CD8-positive, alpha-beta memory T cell (primary cell): Measurements from ENCODE around the gene PABPC1L2B. TPM values are rescaled to one million over a fixed set of nuclear protein-coding genes. Genes with fewer than 3 reads are reported as not detected.

Source experiments
- CTCF ChIA-PET: fragments of 350-600 bp; sonication (Branson Sonifier 250); formaldehyde crosslinking; loops from one replicate; lab custom pipeline; 2021; ENCODE audit warnings: antibody characterized with exemption; lab: Charles Lee
- POLR2A ChIA-PET: fragments of 350-600 bp; sonication (Branson Sonifier 250); formaldehyde crosslinking; loops from one replicate; lab custom pipeline; 2021; ENCODE audit warnings: antibody characterized with exemption; lab: Charles Lee
- DNase-seq, 5 donors: peaks; one replicate each; pipeline versions ENCODE4 v3.0.0 to v3.0.0-alpha.2; 2020 to 2022; ENCODE audit warnings: mixed read lengths in 1 of 5
- H3K27ac ChIP-seq: one replicate; pipeline ENCODE4 v1.7.0; 2013; ENCODE audit warnings: low read depth, mild to moderate bottlenecking, low read length, moderate library complexity
- H3K27me3 ChIP-seq: 2 replicates; pipeline ENCODE4 v1.7.0; 2013; ENCODE audit warnings: low read length, mild to moderate bottlenecking; ENCODE audit not compliant: insufficient read depth, poor library complexity, severe bottlenecking
- H3K36me3 ChIP-seq: 2 replicates; pipeline ENCODE4 v1.7.0; 2013; ENCODE audit warnings: mild to moderate bottlenecking, low read length, moderate library complexity; ENCODE audit not compliant: insufficient read depth
- H3K4me1 ChIP-seq: 2 replicates; pipeline ENCODE4 v1.7.0; 2013; ENCODE audit warnings: mild to moderate bottlenecking, low read length, moderate library complexity; ENCODE audit not compliant: insufficient read depth
- H3K4me3 ChIP-seq: 2 replicates; pipeline ENCODE4 v1.7.0; 2013; ENCODE audit warnings: mild to moderate bottlenecking, low read length
- H3K9me3 ChIP-seq: 2 replicates; pipeline ENCODE4 v1.7.0; 2013; ENCODE audit warnings: mild to moderate bottlenecking, low read length
- H3K27ac Mint-ChIP-seq, 8 donors: one replicate each; pipeline ENCODE4 v1.8.0; 2020 to 2021; ENCODE audit warnings: mixed read lengths in 8 of 8, mild to moderate bottlenecking in 6 of 8, inconsistent platforms in 3 of 8, moderate library complexity in 3 of 8
- H3K27me3 Mint-ChIP-seq, 2 donors: one replicate each; pipeline ENCODE4 v1.8.0; 2020 to 2021; ENCODE audit warnings: mixed read lengths in 2 of 2, mild to moderate bottlenecking in 1 of 2, moderate library complexity in 1 of 2
- H3K36me3 Mint-ChIP-seq, 3 donors: one replicate each; pipeline ENCODE4 v1.8.0; 2020 to 2021; ENCODE audit warnings: mixed read lengths in 3 of 3, inconsistent platforms in 1 of 3, mild to moderate bottlenecking in 1 of 3
- H3K4me1 Mint-ChIP-seq, 3 donors: one replicate each; pipeline ENCODE4 v1.8.0; 2020 to 2021; ENCODE audit warnings: mixed read lengths in 3 of 3, inconsistent platforms in 1 of 3, mild to moderate bottlenecking in 1 of 3
- H3K4me3 Mint-ChIP-seq, 7 donors: one replicate each; pipeline ENCODE4 v1.8.0; 2020 to 2021; ENCODE audit warnings: mixed read lengths in 7 of 7, mild to moderate bottlenecking in 6 of 7, moderate library complexity in 4 of 7, inconsistent platforms in 2 of 7
- H3K9me3 Mint-ChIP-seq, 5 donors: one replicate each; pipeline ENCODE4 v1.8.0; 2020 to 2022; ENCODE audit warnings: mixed read lengths in 5 of 5, mild to moderate bottlenecking in 3 of 5, moderate library complexity in 2 of 5, inconsistent platforms in 1 of 5
- polyA plus RNA-seq: library from polyadenylated mRNA; unstranded; fragments of 300-500 nt; fragmentation: Illumina TruSeq; gene quantifications from one replicate; pipeline ENCODE4 v1.2.3, GENCODE V29; 2021
- total RNA-seq, 2 experiments: library from RNA; stranded (reverse); gene quantifications; one replicate each; pipeline ENCODE4 v1.2.3, GENCODE V29; 2021

The PABPC1L2B gene
- total and polyA plus RNA-seq, 3 experiments from 2014 or later: not detected

- Mint-ChIP-seq H3K27ac (no peak overlapping the region), H3K27me3 (peaks cover 9 to 19% of the 10 kb centered on the region in 2 donors), H3K4me3 (no peak overlapping the region), H3K36me3 (no peaks in the 10 kb centered on the region), H3K9me3 (peaks cover 2 to 13% (median 6%) of the 10 kb centered on the region in 5 donors), H3K4me1 (no peaks in the 10 kb centered on the region)
- no peak for DNase-seq
- no peaks in the 10 kb centered on the region for H3K27me3 ChIP-seq
- H3K4me1 ChIP-seq: no peaks in the 10 kb centered on the region
- H3K9me3 ChIP-seq: no peaks in the 10 kb centered on the region
- ChIA-PET CTCF (no interaction called here), POLR2A (no interaction called here)
- no peak overlapping the region for H3K4me3 ChIP-seq
- H3K36me3 ChIP-seq: no peaks in the 10 kb centered on the region
- no peak overlapping the region for H3K27ac ChIP-seq
Measured at GRCh38 chrX:73028876-73029275, 26.1 kb downstream of the PABPC1L2B start.

Other genes starting within 250 kb of the PABPC1L2B start
- not detected for gene DMRTC1B, start 226.0 kb upstream of the PABPC1L2B start, total RNA-seq
- gene DMRTC1B, start 226.0 kb upstream of the PABPC1L2B start, polyA plus RNA-seq: 0.92 TPM
- not detected for gene FAM236B, start 220.3 kb upstream of the PABPC1L2B start, total RNA-seq
- gene FAM236B, start 220.3 kb upstream of the PABPC1L2B start, polyA plus RNA-seq: not detected
- gene FAM236D, start 194.7 kb upstream of the PABPC1L2B start, total RNA-seq: not detected
- gene FAM236D, start 194.7 kb upstream of the PABPC1L2B start, polyA plus RNA-seq: not detected
- not detected for gene FAM236C, start 90.3 kb upstream of the PABPC1L2B start, total RNA-seq
- not detected for gene FAM236C, start 90.3 kb upstream of the PABPC1L2B start, polyA plus RNA-seq
- not detected for gene FAM236A, start 64.7 kb upstream of the PABPC1L2B start, total RNA-seq
- gene FAM236A, start 64.7 kb upstream of the PABPC1L2B start, polyA plus RNA-seq: not detected
- gene DMRTC1, start 59.1 kb upstream of the PABPC1L2B start, total RNA-seq: not detected
- gene DMRTC1, start 59.1 kb upstream of the PABPC1L2B start, polyA plus RNA-seq: not detected
- gene PABPC1L2A, start 76.6 kb downstream of the PABPC1L2B start, total RNA-seq: not detected
- not detected for gene PABPC1L2A, start 76.6 kb downstream of the PABPC1L2B start, polyA plus RNA-seq
- 1 to 10 TPM; 2.5 to 3.1 TPM for gene NAP1L2, start 211.9 kb downstream of the PABPC1L2B start, total RNA-seq
- 1.8 TPM for gene NAP1L2, start 211.9 kb downstream of the PABPC1L2B start, polyA plus RNA-seq